ENCODE data around the gene NFILZ.
"Not testable (repeated sequence)": the region's sequence is repeated elsewhere in the genome, so short reads cannot be mapped to it uniquely, and the experiment has no call there.

- not testable (repeated sequence) for TF ChIP-seq NFRKB (IDR thresholded peaks at IDR 0.05); FOXM1 (IDR thresholded peaks at IDR 0.05; ENCODE audit: borderline replicate concordance); ELF4 (IDR thresholded peaks at IDR 0.05); LEF1 (IDR thresholded peaks at IDR 0.05; ENCODE audit: borderline replicate concordance); SP1 (IDR thresholded peaks at IDR 0.05); SUZ12 (IDR thresholded peaks at IDR 0.05); FOXK2 (IDR thresholded peaks at IDR 0.05)
Observed at GRCh38 chr19:8637070-8637469, 6.6 kb downstream of the NFILZ start.
